ENCODE results near the gene AGBL1.

The AGBL1 gene

DNA sequence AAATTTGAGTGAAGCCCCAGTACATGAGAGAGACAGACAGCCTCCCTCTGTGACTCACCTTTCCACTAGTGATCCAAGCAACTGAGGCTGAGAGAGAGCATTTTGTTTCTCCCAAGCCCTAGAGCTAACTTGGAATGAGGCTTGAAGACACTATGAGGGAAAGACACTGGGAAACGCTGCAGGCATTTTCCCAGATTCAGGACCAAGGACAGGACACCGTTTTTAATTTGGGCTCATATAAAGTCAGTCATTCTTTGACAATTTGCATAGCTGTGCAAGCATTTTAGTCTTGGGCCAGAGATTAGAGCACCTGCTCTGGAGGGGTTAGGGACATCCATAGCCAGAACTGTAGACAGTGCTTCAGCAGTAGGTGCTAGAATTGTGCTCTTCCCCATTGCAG is 249.0 kb downstream of the AGBL1 start:
- Histone ChIP-seq H3K79me2 (ENCODE audit: insufficient read depth, low read length) (no peaks in the 10 kb centered on the region), H3K27ac (ENCODE audit: low read length) (no peak overlapping the region), H2AFZ (ENCODE audit: low read depth, low read length) (no peak overlapping the region), H3K9me3 (ENCODE audit: insufficient read depth, low read length, severe bottlenecking) (peaks cover 17% of the 10 kb centered on the region), H3K4me2 (ENCODE audit: insufficient read depth, low read length) (no peak overlapping the region), H3K4me1 (ENCODE audit: insufficient read depth, low read length) (no peaks in the 10 kb centered on the region), H3K4me3 (ENCODE audit: low read depth in 1 of 2, low read length in 2 of 2) (no peak overlapping the region), H3K36me3 (ENCODE audit: insufficient read depth, low read length) (no peaks in the 10 kb centered on the region), H3K9ac (ENCODE audit: low read depth, low read length) (no peak overlapping the region), H3K27me3 (ENCODE audit: insufficient read depth, low read length, poor library complexity) (no peaks in the 10 kb centered on the region), H4K20me1 (ENCODE audit: insufficient read depth, low read length) (no peaks in the 10 kb centered on the region)
- DNase-seq: no peak
- no peak for ATAC-seq (ENCODE audit: insufficient read depth, low read depth)
- TF ChIP-seq EZH2 (IDR thresholded peaks at IDR 0.05; ENCODE audit: borderline replicate concordance, low read depth, low read length, severe bottlenecking) (no peak), CTCF (IDR thresholded peaks at IDR 0.05; ENCODE audit: borderline replicate concordance, extremely low read depth, low read length, poor library complexity, severe bottlenecking) (no peak)

GRCh38 chr15:86329311-86330013 is 249.8 kb downstream of the AGBL1 start:
- H3K9me3 ChIP-seq (ENCODE audit: insufficient read depth, low read length, severe bottlenecking): peaks cover 17% of the 10 kb centered on the region
- ATAC-seq (ENCODE audit: insufficient read depth, low read depth) (no peak), DNase-seq (no peak)
- H3K36me3 ChIP-seq (ENCODE audit: insufficient read depth, low read length): no peaks in the 10 kb centered on the region
- no peaks in the 10 kb centered on the region for H4K20me1 ChIP-seq (ENCODE audit: insufficient read depth, low read length)
- no peak overlapping the region for H3K4me2 ChIP-seq (ENCODE audit: insufficient read depth, low read length)
- H3K9ac ChIP-seq (ENCODE audit: low read depth, low read length): no peak overlapping the region
- H2AFZ ChIP-seq (ENCODE audit: low read depth, low read length): no peak overlapping the region
- no peaks in the 10 kb centered on the region for H3K79me2 ChIP-seq (ENCODE audit: insufficient read depth, low read length)
- H3K4me1 ChIP-seq (ENCODE audit: insufficient read depth, low read length): no peaks in the 10 kb centered on the region
- no peaks in the 10 kb centered on the region for H3K27me3 ChIP-seq (ENCODE audit: insufficient read depth, low read length, poor library complexity)
- no peak overlapping the region for H3K27ac ChIP-seq (ENCODE audit: low read length)
- no peak for TF ChIP-seq CTCF (IDR thresholded peaks at IDR 0.05; ENCODE audit: borderline replicate concordance, extremely low read depth, low read length, poor library complexity, severe bottlenecking)
- no peak for TF ChIP-seq EZH2 (IDR thresholded peaks at IDR 0.05; ENCODE audit: borderline replicate concordance, low read depth, low read length, severe bottlenecking)
- no peak overlapping the region for H3K4me3 ChIP-seq (ENCODE audit: low read depth in 1 of 2, low read length in 2 of 2)

DNA sequence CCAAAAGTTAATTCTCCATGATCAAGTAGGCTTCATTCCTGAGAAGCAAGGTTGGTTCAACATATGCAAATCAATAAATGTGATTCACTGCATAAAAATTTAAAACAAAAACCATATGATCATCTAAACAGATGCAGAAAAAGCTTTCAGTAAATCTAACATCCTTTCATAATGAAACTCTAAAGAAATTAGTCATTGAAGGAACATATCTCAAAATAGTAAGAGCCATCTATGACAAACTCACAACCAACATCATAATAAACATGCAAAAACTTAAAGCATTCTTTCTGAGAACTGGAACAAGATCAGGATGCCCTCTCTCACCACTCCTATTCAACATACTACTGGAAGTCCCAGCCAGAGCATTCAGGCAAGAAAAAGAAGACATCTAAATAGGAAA is 254.1 kb downstream of the AGBL1 start:
- DNase-seq (no peak), ATAC-seq (ENCODE audit: insufficient read depth, low read depth) (no peak)
- H3K4me1 ChIP-seq (ENCODE audit: insufficient read depth, low read length): peaks cover 7% of the 10 kb centered on the region
- no peak overlapping the region for H3K4me3 ChIP-seq (ENCODE audit: low read depth in 1 of 2, low read length in 2 of 2)
- no peaks in the 10 kb centered on the region for H3K27me3 ChIP-seq (ENCODE audit: insufficient read depth, low read length, poor library complexity)
- no peaks in the 10 kb centered on the region for H4K20me1 ChIP-seq (ENCODE audit: insufficient read depth, low read length)
- H3K36me3 ChIP-seq (ENCODE audit: insufficient read depth, low read length): no peaks in the 10 kb centered on the region
- no peak overlapping the region for H2AFZ ChIP-seq (ENCODE audit: low read depth, low read length)
- H3K27ac ChIP-seq (ENCODE audit: low read length): no peak overlapping the region
- no peak overlapping the region for H3K4me2 ChIP-seq (ENCODE audit: insufficient read depth, low read length)
- TF ChIP-seq EZH2 (IDR thresholded peaks at IDR 0.05; ENCODE audit: borderline replicate concordance, low read depth, low read length, severe bottlenecking) (no peak), CTCF (IDR thresholded peaks at IDR 0.05; ENCODE audit: borderline replicate concordance, extremely low read depth, low read length, poor library complexity, severe bottlenecking) (no peak)
- H3K9me3 ChIP-seq (ENCODE audit: insufficient read depth, low read length, severe bottlenecking): peaks cover 13% of the 10 kb centered on the region
- H3K9ac ChIP-seq (ENCODE audit: low read depth, low read length): no peak overlapping the region
- H3K79me2 ChIP-seq (ENCODE audit: insufficient read depth, low read length): no peaks in the 10 kb centered on the region

Data from DND-41 (cell line).